Erythroblast (primary cell): ENCODE data around the gene SLC7A5.
"Not testable (repeated sequence)": the region's sequence is repeated elsewhere in the genome, so short reads cannot be mapped to it uniquely, and the experiment has no call there.

Experiments
- DNase-seq, 2 experiments: peaks; one replicate each; lab custom pipeline; 2025; lab: John Stamatoyannopoulos, UW
- GATA1 ChIP-seq: IDR thresholded peaks from 2 replicates; pipeline ENCODE4 v1.6.1; 2011; ENCODE audit warnings: low read depth, mild to moderate bottlenecking, control low read depth, low read length, moderate library complexity
- POLR2A ChIP-seq: IDR thresholded peaks from 2 replicates; pipeline ENCODE4 v1.6.1; 2011; ENCODE audit warnings: mild to moderate bottlenecking, low read length

SLC7A5 gene

DNA sequence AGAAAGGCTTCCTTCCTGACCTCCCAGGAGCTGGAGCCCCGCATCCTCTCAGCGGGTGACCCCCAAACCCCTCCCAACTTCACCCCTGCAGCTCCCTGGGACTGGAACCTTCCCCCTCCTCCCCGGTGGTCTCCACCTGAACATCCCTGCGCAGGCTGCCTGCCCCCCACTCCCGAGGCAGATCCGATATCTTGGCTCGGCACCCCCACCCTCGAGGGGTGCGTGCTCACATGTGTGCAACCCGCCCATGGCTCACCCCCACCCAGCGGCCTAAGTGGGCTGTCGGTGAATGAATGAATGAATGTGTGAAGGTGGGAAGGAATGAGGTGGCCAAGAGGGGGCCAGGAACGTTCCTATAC is 39.7 kb downstream of the SLC7A5 start:
- TF ChIP-seq POLR2A, result peak; percentile 4
- no peak for TF ChIP-seq GATA1
- DNase-seq, result no peak

DNA sequence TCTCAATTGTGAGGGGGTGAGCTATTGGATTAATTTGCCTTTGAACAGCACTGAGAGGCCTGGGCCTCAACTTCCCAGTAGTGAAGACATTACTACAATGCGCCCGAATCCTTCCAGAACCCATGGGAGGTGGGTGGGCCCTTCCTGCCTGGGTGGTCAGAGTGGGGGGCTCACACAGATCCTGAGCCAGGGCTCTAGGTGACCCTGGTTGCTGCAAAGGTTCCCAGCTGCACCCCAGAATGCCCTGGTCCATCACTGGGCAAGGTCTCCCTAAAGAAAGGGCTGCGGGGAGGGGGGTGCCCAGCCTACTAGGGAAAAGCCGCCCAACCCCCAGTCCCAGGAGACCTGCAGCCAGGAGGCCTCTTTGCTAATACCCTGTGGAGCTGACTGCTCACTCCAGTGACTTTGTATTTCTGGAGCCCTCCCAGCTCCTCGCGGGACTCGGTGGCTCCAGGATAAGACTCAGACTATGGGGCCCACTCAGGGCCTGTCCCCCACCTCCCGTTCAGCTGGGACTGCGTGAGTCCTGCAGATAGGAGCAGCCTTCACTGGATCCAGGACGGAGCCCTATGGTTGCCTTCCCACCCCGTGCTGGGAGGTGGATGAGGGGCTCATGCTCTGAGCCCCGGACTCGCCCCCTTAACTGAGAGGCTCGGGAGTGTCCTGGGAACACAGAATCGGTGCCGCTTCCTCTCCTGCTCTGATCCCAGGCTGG is 40.2 kb downstream of the SLC7A5 start:
- TF ChIP-seq GATA1 (no peak), POLR2A (peak; percentile 12)
- DNase-seq, result no peak

DNA sequence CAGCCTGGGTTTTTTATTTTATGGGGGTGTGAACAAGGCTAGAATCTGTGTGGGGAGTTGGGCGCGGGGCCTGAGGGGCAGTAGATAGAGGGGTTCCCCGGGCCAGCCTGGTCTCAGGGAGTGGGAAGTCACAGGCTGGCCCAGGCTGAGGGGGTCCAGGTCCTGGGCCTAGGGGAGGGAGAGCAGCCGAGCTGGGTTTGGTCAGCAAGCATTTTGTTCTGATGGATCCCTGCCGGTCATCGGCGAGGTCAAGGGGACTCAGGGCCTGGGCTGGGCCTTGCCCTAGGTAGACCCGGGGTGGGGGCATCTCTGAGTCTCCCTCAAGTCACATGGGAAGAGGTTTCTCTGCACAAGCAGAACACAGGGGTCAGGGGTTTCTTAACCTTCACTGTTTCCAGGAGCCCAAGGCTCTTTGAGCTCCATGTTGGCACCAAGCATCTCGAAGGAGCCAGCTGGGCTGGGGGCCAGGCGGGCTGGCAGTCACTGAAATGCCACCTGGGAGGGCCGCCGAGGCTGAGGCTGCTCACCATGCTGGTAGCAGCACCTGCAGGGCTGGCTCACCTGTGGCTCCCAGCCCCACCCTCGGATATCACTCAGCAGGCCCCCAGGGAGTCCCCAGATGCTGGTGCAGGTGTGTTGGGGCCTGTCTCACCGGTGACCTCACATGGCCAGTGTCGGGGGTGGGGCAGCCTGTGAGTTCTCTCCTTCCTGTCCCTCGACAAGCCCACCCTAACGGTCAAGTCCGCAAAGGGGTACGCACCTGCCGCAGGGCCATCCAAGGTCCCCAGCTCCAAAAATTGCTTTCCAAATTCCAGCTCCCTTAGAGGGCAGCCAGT is 41.0 kb downstream of the SLC7A5 start:
- no peak for TF ChIP-seq GATA1
- no peak for TF ChIP-seq POLR2A
- no peak for DNase-seq

DNA sequence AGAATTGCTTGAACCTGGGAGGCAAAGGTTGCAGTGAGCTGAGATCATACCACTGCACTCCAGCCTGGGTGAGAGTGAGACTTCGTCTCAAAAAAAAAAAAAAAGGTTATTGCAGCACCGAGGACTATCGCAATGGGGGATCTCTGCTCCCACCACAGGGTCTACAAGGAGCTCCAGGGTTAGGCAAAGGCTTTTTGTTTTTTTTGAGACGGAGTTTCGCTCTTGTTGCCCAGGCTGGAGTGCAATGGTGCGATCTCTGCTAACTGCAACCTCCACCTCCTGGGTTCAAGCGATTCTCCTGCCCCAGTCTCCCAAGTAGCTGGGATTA is 41.8 kb downstream of the SLC7A5 start:
- DNase-seq, result not testable (repeated sequence)

DNA sequence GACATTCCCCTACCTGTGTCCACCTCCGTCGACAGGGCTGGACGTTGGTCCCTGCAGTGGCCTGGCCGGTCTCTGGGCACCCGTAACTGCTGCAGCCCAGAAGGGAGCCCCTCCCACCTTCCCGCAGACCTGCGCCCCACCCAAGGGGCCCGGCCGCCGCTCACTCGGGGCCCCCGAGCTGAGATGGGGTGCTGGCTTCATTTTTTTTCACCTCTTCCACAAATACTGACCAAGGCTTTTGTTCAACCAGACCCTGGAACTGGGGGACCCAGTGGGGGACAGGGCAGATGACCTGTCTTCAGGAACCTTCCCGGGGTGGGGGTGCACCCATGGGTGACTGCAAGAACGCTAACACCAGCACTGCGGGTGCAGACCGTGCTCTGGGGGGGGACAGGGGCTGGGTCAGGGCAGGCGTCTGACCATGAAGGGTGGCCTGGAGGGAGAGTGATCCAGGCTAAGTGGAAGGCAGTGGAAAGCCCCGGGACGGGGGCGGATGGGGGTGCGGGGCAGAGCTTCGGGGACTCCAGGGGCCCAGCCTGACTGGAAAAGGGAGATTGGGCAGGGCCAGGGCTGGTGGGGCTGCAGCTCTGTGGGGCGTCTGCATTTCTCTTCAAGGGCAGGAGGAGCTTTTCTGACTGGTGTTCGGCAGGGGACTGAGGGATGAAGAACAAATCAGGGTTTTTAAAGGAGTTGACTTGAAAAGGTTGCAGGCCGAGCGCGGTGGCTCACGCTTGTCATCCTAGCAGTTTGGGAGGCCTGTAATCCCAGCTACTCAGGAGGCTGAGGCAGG is 42.3 kb downstream of the SLC7A5 start:
- no peak for TF ChIP-seq POLR2A
- no peak for TF ChIP-seq GATA1
- DNase-seq, result no peak

DNA sequence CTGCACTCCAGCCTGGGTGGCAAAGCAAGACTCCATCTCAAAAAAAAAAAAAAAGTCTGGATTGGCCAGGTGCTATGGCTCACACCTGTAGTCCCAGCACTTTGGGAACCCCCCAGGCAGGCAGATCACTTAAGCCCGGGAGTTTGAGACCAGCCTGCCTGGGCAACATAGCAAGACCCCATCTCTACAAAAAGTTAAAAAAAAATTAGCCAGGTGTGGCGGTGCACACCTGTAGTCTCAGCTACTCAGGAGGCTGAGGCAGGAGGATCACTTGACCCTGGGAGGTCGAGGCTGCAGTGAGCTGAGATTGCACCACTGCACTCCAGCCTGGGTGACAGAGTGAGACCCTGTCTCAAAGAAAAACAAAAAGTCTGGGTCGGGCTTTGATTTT is 42.9 kb downstream of the SLC7A5 start:
- DNase-seq, result not testable (repeated sequence)

DNA sequence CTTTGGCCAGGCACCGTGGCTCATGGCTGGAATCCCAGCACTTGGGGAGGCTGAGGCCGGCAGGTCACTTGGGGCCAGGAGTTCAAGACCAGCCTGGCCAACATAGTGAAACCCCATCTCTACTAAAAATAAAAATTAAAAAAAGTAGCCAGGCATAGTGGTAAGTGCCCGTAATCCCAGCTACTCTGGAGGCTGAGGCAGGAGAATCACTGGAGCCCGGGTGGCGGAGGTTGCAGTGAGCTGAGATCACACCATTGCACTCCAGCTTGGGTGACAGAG is 43.5 kb downstream of the SLC7A5 start:
- not testable (repeated sequence) for DNase-seq

DNA sequence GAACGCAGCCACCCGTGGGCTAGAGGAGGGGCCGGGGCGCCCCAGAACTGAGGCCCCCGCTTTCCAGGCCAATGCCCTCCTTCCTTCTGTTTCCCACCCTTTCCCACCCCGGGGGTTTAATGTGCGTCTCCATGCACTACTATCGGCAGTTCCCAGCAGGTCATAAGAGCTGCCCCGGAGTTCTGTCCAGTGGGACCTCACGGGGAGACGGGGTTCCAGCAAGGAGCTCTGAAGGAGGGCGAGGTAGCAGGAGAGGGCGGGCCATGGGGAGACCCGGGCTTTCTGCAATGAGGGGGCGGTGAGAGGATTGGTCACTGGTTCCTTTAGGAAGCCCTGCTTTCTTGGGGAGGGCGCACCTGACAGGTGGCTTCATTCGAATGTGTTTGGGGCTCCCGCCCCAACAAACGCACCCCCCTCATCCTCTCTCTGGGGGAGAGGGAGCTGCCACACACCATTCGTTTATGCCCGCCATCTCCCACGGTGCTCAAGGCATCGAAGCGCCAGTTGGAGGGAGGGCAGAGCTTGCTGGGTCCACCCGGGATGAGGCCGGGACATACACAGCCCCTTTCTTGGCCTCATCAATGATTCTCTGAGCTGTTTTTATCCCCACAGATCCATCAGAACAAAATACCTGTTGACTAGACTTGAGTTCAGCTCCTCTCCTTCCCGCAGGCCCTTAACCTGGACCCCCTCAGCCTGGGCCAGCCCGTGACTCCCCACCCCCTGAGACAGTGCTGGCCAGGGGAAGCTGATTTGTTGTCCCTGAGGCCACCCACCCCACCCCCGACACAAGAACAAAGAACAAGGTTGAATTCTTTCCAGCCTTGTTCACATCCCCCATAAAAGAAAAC is 44.1 kb downstream of the SLC7A5 start:
- no peak for TF ChIP-seq POLR2A
- no peak for TF ChIP-seq GATA1
- DNase-seq, result no peak

DNA sequence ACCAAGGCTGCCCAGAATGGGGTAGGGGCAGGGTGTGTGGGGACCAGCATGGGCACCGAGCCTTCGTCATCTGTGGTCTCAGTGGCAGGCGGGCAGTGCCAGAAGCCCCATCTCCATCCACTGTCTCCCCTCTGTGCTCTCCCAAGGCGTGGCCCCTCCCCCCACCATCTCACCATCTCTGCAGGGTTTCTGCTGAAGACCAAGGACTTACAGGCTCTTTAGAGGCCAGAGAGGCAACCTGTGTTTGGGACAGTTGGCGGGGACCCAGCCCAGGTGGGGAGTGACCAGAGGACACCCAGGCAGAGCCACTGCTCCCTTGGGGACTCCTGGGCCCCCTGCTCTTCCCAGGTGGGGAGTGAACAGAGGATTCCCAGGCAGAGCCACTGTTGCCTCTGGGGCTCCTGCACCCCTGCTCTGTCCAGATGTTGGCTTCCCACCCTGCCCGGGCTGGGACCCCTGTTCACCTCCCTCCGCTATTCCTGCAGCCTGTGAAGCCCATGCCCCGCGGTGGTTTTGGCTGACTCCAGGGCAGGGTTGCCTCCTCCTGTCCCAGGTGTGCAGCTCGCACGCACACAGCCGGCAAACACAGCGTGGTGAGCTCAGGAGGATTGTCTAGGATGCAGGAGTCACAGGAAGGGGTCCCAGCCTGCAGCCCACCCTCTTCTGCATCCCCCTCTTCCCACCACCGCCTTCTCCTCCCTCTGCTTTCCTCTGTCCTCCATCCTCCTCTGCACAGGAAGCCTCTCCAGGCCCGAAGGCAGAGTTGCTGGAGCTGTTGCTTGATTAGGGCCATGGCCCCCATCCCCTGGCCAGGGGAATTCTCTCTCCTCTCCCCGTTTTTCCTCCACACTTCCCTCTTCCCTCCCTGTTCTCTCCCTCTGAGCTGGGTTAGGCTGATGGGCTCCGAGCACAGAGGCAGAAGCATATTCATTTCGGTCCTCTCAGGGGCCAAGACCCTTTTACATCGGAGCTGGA is 45.0 kb downstream of the SLC7A5 start:
- TF ChIP-seq GATA1 (no peak), POLR2A (no peak)
- DNase-seq, result no peak

DNA sequence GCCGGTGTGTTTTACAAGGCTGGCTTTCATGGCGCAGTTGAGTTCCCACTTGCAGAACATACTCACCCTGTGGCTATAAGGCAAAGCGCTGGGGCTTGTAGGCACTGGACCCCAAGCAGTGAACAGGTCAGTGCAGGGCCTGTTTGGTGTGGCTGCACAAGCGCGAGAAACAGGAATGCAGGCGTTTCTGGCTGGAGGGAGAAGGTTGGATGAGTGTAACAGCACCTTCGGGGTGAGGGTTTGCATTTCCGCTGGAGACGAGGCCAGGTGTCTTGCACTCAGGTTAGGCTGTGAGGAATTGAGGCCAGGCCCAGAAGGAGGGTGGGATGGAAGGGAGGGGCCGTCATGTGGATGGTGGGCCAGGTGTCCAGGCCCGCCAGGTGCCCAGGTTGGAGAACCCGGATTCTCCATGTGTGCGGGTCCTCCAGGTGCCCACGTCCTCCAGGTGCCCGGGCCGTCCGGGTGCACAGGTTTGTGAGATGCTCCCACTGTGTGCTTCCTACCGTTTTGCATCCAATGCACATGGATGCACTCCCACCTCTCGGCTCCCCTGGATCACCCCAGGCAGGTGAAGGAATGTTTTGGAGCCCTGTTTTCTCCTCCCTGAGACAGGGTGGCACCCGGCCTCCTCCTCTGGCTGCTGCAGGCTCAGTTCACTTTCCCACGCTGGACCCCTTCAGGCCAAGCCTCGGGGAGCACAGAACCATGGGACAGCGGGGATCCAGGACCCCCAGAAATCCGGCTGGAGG is 46.0 kb downstream of the SLC7A5 start:
- DNase-seq, result no peak
- TF ChIP-seq GATA1, result no peak
- no peak for TF ChIP-seq POLR2A

DNA sequence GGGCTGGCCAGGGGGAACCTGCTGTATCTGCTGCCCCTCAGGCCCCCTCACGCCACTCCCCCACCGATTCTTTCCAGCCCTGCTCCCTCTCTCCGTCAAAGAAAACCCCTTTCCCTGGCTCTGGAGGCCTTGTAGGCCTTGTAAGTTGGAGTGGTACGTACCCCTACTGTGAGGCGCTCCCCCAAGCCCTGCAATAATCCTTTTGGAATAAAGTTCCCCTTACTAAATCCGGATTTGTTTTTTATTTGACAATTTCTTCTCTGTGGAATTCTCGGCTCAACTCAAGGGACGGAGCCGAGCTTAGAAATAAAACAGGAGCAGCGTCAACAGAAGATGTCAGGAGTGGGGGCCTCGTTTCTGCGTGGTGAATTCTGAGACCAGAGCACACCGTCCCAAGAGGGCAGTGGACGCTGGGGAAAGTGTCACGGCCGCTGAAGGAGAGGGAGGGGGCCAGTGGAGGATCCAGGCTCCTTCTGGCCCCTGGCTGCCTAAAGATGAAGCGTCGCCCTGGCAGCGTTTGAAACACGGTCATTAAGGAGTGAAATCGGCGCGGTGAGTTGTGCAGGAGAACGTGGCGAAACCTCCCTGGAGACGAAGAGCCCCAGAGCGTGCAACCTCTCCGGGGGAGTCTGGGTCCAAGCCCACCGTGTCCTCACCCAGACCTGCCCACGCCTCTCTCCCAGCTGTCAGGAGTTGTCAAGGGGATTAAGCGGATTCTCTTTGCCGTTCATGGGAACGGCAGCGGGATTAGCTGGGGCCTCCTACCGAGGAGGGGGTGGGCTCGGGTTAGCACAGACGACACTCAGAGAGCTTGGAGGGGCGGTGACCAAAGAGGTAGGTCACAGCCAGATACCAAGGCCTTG is 47.0 kb downstream of the SLC7A5 start:
- no peak for TF ChIP-seq POLR2A
- TF ChIP-seq GATA1, result no peak

DNA sequence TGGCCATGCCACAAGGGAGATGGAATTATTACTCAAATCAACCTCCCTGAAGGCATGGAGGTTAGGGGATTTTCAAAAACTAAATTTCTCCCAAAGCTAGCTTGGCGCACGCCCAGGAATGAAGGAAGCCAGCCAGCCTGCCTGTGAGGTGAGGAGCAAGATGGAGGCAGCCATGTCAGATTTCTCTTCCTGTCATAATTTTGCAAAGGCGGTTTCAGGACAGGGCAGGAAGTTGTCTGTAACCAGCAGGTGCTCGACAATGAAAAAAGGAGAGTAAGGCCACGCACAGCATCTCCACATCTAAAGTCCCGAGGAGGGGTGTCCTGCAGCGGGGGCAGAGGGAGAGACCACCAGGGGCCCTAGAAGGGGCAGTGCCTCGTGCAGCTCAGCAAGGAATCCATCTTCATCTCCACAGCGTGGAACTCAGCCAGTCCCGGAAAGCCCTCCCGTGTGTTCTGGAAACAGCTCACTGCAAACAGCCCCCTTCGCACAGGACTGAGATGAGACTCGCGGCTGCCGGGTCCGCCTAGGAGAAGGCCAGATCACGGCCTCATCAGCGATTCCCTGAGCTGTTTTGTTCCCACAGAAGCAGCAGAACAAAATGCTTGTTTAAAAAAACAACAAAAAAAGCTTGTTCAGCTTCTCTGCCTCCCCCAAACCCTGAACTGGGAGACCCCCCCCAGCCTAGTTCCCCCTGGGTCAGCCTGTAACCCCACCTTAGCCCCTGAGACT is 47.8 kb downstream of the SLC7A5 start:
- no peak for TF ChIP-seq GATA1
- no peak for TF ChIP-seq POLR2A
- DNase-seq, result no peak

More for the DNA sequence above, 47.0 kb downstream of the SLC7A5 start:
- DNase-seq, result no peak
